HG02938 (cell line): ENCODE measurements around the gene LYZL4.

ENCODE experiments used
- ATAC-seq: cut with Tn5 transposase; IDR thresholded peaks from one replicate; pipeline ENCODE4 v1.9.1; 2021; ENCODE audit warnings: mild to moderate bottlenecking, moderate library complexity; ENCODE audit not compliant: unreplicated experiment

Gene LYZL4

GRCh38 chr3:42410370-42411131 is at the start of gene LYZL4:
Gene LYZL4, minus strand, starts transcription at chr3:42410610. Its CDS starts 3,359 bp downstream, at chr3:42407251.
- no peak for ATAC-seq

- no peak for ATAC-seq
These were observed 48.7 kb upstream of the LYZL4 start for GRCh38 chr3:42459151-42459550.

DNA sequence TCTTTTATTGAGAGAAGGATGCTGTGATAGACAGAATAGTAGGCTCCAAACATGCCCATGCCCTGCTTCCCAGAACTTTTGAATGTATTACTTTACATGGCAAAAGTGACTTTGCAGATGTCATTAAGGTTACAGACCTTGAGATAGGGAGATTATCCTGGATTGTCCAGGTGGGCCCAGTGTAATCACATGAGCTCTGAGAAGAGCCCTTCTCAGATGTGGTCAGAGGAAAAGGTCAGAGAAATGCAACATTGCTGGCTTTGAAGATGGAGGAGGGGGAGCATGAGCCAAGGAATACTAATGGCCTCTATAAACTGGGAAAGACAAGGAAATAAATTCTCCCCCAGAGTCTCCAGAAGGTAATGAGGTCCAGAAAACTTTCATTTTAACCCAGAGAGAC is 45.8 kb upstream of the LYZL4 start:
- ATAC-seq: no peak

GRCh38 chr3:42451546-42452230 is 41.3 kb upstream of the LYZL4 start:
- no peak for ATAC-seq

- no peak for ATAC-seq
These were observed 40.7 kb upstream of the LYZL4 start for GRCh38 chr3:42451116-42451515.

DNA sequence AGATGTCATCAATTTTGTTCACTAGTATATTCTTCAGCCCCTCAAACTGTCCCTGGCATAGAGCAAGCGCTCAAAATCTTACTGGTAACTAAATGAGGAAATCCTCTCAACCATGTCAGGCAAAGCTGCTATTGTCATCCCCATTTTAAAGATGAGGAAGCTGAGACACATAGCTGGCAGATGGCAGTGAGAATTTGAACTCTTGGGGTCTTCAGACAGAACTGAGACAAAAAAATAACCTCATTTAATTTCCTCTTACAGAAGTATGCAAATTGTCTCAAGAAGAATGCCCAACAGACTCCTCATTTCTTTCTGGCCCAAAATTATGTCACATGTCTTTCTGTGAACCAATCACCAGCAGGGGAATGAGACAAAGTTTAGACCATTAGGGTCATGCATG is 40.2 kb upstream of the LYZL4 start:
- ATAC-seq: no peak

- ATAC-seq: no peak
These were observed 37.1 kb upstream of the LYZL4 start for GRCh38 chr3:42447481-42447880.

GRCh38 chr3:42446111-42447050 is 36.0 kb upstream of the LYZL4 start:
- ATAC-seq: no peak

DNA sequence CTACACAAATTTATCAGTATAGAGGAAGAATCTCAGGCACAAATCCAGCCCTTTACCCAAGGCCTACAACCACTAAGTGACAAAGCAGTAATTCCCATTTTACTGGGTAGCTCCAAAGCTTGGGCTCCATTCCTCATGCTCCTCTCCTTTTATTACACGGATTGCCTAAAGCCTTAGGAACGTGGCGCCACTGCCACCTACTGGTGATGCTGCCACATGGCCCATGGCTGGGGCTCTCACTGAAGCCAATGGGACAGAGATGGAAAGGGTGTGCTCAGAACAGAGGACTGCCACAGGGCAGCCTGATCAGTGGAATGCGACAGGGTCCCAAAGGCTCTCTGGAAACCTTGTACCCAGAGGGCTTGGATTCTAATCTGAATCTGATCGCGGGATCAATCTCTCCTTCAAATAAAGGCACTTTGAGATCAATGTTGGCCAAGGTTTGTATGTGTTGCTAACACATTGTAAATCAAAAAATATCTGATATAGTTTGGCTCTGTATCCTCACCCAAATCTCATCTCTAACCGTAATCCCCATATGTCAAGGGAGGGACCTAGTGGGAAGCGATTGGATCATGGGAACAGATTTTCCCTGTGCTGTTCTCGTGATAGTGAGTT is 33.5 kb upstream of the LYZL4 start:
- peak; percentile 80 for ATAC-seq

GRCh38 chr3:42443292-42443691 is 32.9 kb upstream of the LYZL4 start:
- ATAC-seq: no peak

DNA sequence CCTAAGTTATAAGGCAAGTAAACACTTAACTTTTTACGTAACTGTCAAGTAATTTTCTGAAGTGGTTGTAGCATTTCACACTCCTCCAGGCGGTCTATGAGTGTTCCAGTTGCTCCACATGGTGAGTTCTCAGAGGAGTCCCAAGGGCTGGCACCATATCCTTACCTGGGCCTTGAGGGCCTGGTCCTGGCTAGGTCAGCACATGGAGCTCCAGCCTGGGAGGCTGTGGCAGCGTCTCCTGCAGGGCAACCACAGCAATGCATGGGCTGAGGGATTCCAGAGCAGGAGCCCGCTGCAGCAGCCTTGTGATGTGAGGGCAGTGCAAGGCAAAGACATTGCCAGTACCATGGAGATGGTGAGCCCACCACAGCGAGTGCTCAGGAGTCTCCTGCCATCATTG is 32.2 kb upstream of the LYZL4 start:
- ATAC-seq: no peak

DNA sequence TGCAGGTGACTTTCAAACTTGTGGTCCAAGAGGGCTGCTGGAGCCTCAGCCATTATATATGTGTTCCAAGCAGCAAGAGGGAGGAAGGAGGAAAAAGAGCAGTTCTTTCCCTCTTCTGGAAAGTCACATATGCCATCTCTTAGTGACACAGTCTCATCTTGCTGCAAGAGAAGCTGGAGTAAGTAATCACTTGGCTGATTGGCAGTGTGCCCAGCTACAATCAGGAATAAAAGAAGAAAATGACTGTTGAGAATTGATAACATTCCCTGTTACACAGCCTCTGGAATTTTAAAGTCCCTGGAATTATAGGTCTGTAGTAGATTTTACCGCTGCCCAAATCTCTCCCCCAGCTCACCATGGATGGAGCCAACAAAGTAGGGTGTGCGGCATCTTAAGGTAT is 31.4 kb upstream of the LYZL4 start:
- ATAC-seq: no peak

DNA sequence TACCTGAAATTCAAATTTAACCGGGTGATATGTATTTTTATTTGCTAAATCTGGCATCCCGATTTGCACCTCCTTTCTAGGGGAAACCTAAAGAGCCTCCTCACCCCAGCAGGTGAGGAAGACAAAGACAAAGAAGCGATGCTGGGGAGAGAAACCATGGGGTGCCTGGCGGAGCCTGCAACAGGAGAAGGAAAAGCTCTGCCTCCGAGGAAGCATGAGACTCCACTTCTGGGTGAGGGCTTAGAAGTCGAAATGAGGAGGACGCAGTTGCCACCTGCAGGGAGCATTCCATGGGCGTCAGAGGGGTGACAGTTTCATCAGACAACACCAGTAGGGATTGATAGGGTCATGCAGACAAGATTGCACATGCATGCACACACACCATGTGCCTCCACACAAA is 30.5 kb upstream of the LYZL4 start:
- ATAC-seq: no peak

DNA sequence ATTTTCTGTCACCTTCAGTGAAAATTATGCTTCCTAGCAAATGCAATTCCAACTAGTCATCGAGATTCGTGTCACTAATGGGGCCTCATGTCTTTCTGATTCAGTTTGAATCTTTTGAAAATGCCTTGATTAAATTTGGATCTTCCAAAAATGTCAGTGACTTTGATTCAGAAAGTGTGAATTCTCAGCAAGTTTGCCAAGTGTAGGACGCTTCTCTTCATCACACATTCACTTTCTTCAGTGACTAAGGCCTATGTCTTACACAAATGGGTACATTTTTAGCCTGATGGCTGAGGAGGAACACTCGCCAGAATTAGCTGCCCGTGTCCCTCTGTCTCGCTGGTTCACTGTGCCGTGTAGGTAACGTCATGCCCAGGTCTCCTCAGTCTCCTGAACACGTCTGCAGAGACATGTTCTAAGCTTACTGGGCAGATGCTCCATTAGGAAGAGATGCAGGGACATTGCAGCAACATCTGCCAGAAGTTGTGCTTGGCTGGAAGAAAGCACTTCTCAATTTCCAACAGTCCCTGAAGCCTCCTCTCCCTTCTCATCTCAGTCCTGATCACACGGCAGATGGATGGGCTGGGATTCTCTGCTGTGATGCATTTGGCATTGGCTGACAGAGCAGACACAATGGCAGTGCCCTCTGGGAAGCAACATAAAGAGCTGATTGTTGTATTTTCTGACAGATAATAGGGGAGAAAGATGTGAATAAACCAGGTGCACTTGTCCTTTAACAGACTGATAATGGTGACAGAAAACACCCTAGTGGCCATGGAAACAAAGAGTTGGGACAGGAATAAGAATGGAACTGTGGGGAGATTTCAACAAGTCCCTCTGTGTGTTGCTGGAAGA is 29.1 kb upstream of the LYZL4 start:
- no peak for ATAC-seq

GRCh38 chr3:42438758-42439157 is 28.3 kb upstream of the LYZL4 start:
- ATAC-seq: no peak

GRCh38 chr3:42438193-42438592 is 27.8 kb upstream of the LYZL4 start:
- no peak for ATAC-seq

- ATAC-seq: no peak
These were observed 24.5 kb upstream of the LYZL4 start for GRCh38 chr3:42434777-42435380.

DNA sequence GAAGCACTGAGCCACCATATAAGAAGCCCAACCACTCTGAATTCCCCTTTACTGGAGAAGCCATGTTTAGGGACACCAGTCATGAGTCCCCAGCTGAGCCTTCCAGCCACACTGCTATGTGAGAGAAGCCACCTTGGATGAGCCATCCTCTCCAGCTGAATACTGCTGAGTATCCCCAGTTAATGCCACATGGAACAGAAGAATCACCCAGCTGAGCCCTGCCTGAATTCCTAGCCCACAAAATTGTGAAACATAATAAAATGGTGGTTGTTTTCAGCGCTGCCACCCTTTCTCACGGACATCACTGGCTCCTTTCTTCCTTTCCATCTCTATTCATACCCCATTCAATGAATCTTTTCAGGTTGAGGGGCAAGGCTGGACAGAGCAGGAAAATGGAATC is 22.1 kb upstream of the LYZL4 start:
- ATAC-seq: no peak

GRCh38 chr3:42430781-42431532 is 20.5 kb upstream of the LYZL4 start:
- no peak for ATAC-seq
